HEK293 (cell line): Measurements from ENCODE around the gene SNCAIP.

ENCODE experiments used
- CTCF ChIA-PET: fragments of 350-600 bp; formaldehyde crosslinking; extraction: SDS; loops from one replicate; lab custom pipeline; 2021; ENCODE audit warnings: antibody characterized with exemption; lab: Yijun Ruan, JAX
- POLR2A ChIA-PET: fragments of 300-600 bp; formaldehyde crosslinking; extraction: SDS; loops from one replicate; lab custom pipeline; 2020; ENCODE audit warnings: antibody characterized with exemption, inconsistent platforms; lab: Yijun Ruan, JAX
- H3K27ac ChIP-seq: fragments of 200-500 bp; sonication (Bioruptor generic); 2 replicates; pipeline ENCODE4 v1.5.1; 2014; ENCODE audit warnings: low read depth, low read length, control low read depth, inconsistent platforms; ENCODE audit errors: extremely low read depth
- H3K36me3 ChIP-seq, 2 experiments: fragments of 200-500 bp in 1 of 2; sonication (Bioruptor generic) in 1 of 2; 1 replicate in 1 of 2; 2 replicates in 1 of 2; pipeline ENCODE4 v1.5.1; 2014 to 2017; ENCODE audit warnings: inconsistent platforms in 2 of 2, low read length in 2 of 2; ENCODE audit not compliant: control insufficient read depth in 2 of 2, insufficient read depth in 1 of 2
- H3K4me1 ChIP-seq: fragments of 200-500 bp; sonication (Bioruptor generic); 2 replicates; pipeline ENCODE4 v1.5.1; 2014; ENCODE audit warnings: mild to moderate bottlenecking, low read length, inconsistent platforms; ENCODE audit not compliant: control insufficient read depth, insufficient read depth
- H3K4me3 ChIP-seq: 2 replicates; pipeline ENCODE4 v1.5.1; 2011; ENCODE audit warnings: low read depth, mild to moderate bottlenecking, control low read depth, low read length, moderate library complexity
- H3K9me3 ChIP-seq: fragments of 200-500 bp; sonication (Bioruptor generic); 2 replicates; pipeline ENCODE4 v1.5.1; 2014; ENCODE audit warnings: low read depth, low read length, inconsistent platforms; ENCODE audit not compliant: control insufficient read depth, insufficient read depth
- ZBTB1 ChIP-seq: fragments of 450-650 bp; formaldehyde crosslinking; IDR thresholded peaks from 2 replicates; pipeline ENCODE4 v1.5.1; 2016; ENCODE audit warnings: missing biosample characterization, missing genetic modification characterization
- ZNF175 ChIP-seq: fragments of 450-650 bp; formaldehyde crosslinking; IDR thresholded peaks from 2 replicates; pipeline ENCODE4 v1.5.1; 2016; ENCODE audit warnings: missing biosample characterization, missing genetic modification characterization
- ZNF184 ChIP-seq: fragments of 450-650 bp; IDR thresholded peaks from 2 replicates; pipeline ENCODE4 v1.5.1; 2018; ENCODE audit warnings: missing biosample characterization, mild to moderate bottlenecking, missing genetic modification characterization
- ZNF223 ChIP-seq: fragments of 450-650 bp; formaldehyde crosslinking; IDR thresholded peaks from 2 replicates; pipeline ENCODE4 v1.5.1; 2016; ENCODE audit warnings: missing biosample characterization, missing genetic modification characterization
- ZNF24 ChIP-seq: fragments of 450-650 bp; formaldehyde crosslinking; IDR thresholded peaks from 2 replicates; pipeline ENCODE4 v1.5.1; 2016; ENCODE audit warnings: missing biosample characterization, missing genetic modification characterization
- ZNF248 ChIP-seq: fragments of 450-650 bp; formaldehyde crosslinking; IDR thresholded peaks from 2 replicates; pipeline ENCODE4 v1.5.1; 2017; ENCODE audit warnings: missing biosample characterization, missing genetic modification characterization
- ZNF585B ChIP-seq: fragments of 450-650 bp; formaldehyde crosslinking; IDR thresholded peaks from 2 replicates; pipeline ENCODE4 v1.5.1; 2016; ENCODE audit warnings: missing biosample characterization, missing genetic modification characterization
- ZNF610 ChIP-seq: fragments of 450-650 bp; formaldehyde crosslinking; IDR thresholded peaks from 2 replicates; pipeline ENCODE4 v1.5.1; 2016; ENCODE audit warnings: missing biosample characterization, missing genetic modification characterization, borderline replicate concordance
- ZNF621 ChIP-seq: fragments of 450-650 bp; formaldehyde crosslinking; IDR thresholded peaks from 2 replicates; pipeline ENCODE4 v1.5.1; 2017; ENCODE audit warnings: missing biosample characterization, missing genetic modification characterization
- ZNF629 ChIP-seq: fragments of 450-650 bp; formaldehyde crosslinking; IDR thresholded peaks from 2 replicates; pipeline ENCODE4 v1.5.1; 2017; ENCODE audit warnings: missing biosample characterization, missing genetic modification characterization
- ZNF707 ChIP-seq: fragments of 450-650 bp; formaldehyde crosslinking; IDR thresholded peaks from 2 replicates; pipeline ENCODE4 v1.5.1; 2016; ENCODE audit warnings: missing biosample characterization, missing genetic modification characterization
- TF ChIP-seq, protein P1 (sequence below): fragments of 450-650 bp; formaldehyde crosslinking; IDR thresholded peaks from 2 replicates; pipeline ENCODE4 v1.5.1; 2016; ENCODE audit warnings: missing biosample characterization, missing genetic modification characterization
- TF ChIP-seq, protein P2 (sequence below): fragments of 450-650 bp; IDR thresholded peaks from 2 replicates; pipeline ENCODE4 v1.5.1; 2018; ENCODE audit warnings: missing biosample characterization, mild to moderate bottlenecking, missing genetic modification characterization
- TF ChIP-seq, protein P3 (sequence below): fragments of 450-650 bp; formaldehyde crosslinking; IDR thresholded peaks from 2 replicates; pipeline ENCODE4 v1.5.1; 2017; ENCODE audit warnings: missing biosample characterization, missing genetic modification characterization
- TF ChIP-seq, protein P4 (sequence below): IDR thresholded peaks from 2 replicates; pipeline ENCODE4 v1.6.1; 2011; ENCODE audit warnings: mild to moderate bottlenecking, low read depth, low read length, borderline replicate concordance

SNCAIP gene

DNA sequence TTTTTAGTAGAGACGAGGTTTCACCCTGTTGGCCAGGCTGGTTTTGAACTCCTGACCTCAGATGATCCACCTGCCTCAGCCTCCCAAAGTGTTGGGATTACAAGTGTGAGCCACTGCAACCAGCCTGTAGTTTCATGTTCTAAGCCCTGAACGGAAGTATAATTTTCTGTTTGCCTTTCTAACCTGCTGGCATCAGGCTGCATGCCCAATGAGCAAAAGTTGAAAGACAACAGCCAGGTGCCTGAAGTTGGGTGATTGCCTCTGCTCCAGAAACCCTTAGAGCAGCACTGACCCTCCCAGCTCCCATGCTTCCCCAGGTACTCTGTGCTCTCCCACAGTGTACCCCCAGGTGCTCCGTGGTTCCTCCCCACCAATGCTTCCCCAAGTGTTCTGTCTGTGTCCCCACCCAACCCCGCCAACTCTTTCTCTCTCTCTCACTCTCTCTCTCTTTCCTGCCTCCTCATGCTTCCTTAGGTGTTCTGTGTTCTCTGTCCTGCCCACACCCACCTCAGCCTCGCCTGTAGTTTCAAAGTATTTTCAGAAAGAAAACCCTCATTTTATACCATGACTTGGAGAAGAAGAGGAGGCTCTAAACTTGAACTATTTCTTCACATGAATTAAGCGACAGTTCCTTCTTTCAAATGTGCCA, 145.3 kb downstream of the SNCAIP start (continued):
- TF ChIP-seq ZNF24 (tag by site-specific recombination) = no peak
- no peak for TF ChIP-seq ZNF175 (tag by site-specific recombination)
- TF ChIP-seq, protein P1, sequence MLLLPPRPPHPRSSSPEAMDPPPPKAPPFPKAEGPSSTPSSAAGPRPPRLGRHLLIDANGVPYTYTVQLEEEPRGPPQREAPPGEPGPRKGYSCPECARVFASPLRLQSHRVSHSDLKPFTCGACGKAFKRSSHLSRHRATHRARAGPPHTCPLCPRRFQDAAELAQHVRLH (tag by site-specific recombination) = no peak
- TF ChIP-seq ZNF629 (tag by site-specific recombination) = no peak
- no peak for TF ChIP-seq ZNF184 (tag by site-specific recombination)
- TF ChIP-seq, protein P2, sequence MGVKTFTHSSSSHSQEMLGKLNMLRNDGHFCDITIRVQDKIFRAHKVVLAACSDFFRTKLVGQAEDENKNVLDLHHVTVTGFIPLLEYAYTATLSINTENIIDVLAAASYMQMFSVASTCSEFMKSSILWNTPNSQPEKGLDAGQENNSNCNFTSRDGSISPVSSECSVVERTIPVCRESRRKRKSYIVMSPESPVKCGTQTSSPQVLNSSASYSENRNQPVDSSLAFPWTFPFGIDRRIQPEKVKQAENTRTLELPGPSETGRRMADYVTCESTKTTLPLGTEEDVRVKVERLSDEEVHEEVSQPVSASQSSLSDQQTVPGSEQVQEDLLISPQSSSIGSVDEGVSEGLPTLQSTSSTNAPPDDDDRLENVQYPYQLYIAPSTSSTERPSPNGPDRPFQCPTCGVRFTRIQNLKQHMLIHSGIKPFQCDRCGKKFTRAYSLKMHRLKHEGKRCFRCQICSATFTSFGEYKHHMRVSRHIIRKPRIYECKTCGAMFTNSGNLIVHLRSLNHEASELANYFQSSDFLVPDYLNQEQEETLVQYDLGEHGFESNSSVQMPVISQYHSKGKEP (tag by site-specific recombination) = no peak
- no peak for TF ChIP-seq ZNF585B
- TF ChIP-seq, protein P3, sequence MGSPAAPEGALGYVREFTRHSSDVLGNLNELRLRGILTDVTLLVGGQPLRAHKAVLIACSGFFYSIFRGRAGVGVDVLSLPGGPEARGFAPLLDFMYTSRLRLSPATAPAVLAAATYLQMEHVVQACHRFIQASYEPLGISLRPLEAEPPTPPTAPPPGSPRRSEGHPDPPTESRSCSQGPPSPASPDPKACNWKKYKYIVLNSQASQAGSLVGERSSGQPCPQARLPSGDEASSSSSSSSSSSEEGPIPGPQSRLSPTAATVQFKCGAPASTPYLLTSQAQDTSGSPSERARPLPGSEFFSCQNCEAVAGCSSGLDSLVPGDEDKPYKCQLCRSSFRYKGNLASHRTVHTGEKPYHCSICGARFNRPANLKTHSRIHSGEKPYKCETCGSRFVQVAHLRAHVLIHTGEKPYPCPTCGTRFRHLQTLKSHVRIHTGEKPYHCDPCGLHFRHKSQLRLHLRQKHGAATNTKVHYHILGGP (tag by site-specific recombination) = no peak
- no peak for TF ChIP-seq ZNF610

DNA sequence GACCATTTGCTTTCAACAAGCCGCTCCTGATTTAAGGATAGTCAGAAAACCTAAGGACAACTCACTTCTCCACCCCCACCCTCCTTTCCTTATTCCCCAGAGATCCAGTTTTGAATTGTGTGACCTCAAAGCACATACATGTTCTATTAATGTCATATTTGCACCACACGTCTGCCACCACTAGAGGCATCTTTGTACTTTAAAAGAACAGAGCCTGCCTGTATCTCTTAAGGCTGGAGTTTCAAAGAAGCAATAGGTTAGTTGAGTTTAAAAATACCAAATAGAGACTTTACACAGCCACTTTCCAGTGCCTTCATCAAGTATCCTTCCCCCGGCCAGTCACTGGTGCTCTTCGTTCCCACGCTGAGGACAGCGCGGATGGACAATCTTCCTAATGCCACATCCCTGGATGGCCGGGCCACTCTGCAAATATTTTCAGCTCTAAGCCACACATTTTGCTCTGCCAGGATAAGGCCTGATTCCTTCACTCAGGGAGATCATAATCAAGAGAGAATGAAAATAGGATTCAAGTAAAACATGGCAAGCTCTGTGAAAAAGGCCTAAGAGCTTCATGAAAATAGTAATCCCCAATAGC, 146.3 kb downstream of the SNCAIP start:
- Histone ChIP-seq H3K36me3 (no peaks in the 10 kb centered on the region), H3K9me3 (no peaks in the 10 kb centered on the region), H3K27ac (no peak overlapping the region), H3K4me3 (no peak overlapping the region), H3K4me1 (0 out of 2 replicates have a peak, but pooled peaks cover 4% of the 10 kb centered on the region)
- ChIA-PET CTCF (interaction anchor here (0.6 to 1.7 kb wide), 9 partner anchors 11 to 1152 kb away, joined by 3 to 9 read pairs (median 3); no protein-coding TSS in a partner anchor), POLR2A (no interaction called here)
- TF ChIP-seq, protein P4, sequence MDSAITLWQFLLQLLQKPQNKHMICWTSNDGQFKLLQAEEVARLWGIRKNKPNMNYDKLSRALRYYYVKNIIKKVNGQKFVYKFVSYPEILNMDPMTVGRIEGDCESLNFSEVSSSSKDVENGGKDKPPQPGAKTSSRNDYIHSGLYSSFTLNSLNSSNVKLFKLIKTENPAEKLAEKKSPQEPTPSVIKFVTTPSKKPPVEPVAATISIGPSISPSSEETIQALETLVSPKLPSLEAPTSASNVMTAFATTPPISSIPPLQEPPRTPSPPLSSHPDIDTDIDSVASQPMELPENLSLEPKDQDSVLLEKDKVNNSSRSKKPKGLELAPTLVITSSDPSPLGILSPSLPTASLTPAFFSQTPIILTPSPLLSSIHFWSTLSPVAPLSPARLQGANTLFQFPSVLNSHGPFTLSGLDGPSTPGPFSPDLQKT = no peak
- no peak for TF ChIP-seq ZNF248 (tag by site-specific recombination)
- peak; percentile 22; the same call in 1 of the 2 replicates for TF ChIP-seq ZNF223 (tag by site-specific recombination)

DNA sequence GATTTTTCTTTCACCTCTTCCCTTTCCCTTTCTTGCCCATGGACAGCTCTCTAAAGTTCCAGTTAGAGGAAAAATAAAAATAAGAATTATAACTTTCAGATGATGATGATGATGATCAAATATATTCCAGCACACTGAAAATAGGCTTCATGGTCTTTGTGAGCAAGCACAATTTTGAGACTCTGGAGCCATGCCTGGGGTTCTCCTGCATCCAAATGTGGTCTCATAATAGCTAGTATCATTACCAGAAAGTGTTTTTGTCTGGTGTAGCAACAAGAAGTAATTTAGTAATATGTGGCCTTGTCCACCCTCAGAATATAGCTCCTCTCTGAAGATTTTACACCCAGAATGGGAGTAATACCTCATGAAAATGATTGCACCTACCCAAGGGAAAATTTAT, 150.4 kb downstream of the SNCAIP start:
- Histone ChIP-seq H3K4me3 (no peak overlapping the region), H3K9me3 (no peaks in the 10 kb centered on the region), H3K36me3 (peaks cover 0 to 3% of the 10 kb centered on the region in 2 experiments; a peak in 1 of 3 replicates), H3K27ac (no peak overlapping the region), H3K4me1 (peaks cover 8% of the 10 kb centered on the region; the same call in 1 of the 2 replicates)
- TF ChIP-seq ZNF621 (tag by site-specific recombination) = no peak
- no peak for TF ChIP-seq ZBTB1 (tag by site-specific recombination)
- TF ChIP-seq ZNF707 (tag by site-specific recombination) = no peak
- ChIA-PET CTCF (interaction anchor here (0.9 to 1.6 kb wide), 2 partner anchors 31 to 267 kb away, joined by 3 to 7 read pairs; no protein-coding TSS in a partner anchor), POLR2A (no interaction called here)
